Measurements from ENCODE around the gene KIAA0319L.

KIAA0319L gene

DNA sequence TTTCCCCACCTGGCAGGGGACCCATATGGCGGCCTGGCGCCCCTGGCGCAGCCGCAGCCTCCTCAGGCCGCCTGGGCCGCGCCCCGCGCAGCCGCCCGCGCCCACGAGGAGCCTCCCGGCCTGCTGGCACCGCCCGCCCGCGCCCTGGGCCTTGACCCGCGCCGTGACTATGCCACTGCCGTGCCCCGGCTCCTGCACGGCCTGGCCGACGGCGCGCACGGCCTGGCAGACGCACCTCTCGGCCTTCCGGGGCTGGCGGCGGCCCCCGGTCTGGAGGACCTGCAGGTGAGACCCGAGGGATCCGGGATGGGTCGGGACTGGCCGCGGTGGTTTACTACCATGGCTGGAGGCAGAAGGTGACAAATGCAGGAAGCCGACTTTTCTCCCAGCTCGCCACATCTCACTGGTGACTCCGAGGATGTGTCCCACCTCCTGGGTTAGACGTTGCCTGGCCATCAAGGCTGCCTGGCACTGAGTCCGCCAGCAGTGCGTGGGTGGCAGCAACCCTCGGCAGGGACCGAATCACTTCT is 17.0 kb upstream of the KIAA0319L start:
- H3K27ac ChIP-seq: no peak overlapping the region
- no peak for TF ChIP-seq CTCF (IDR thresholded peaks at IDR 0.05)
- peak; percentile 62 for DNase-seq (ENCODE audit: low spot score)
- H3K4me3 ChIP-seq: peak overlapping the region; percentile 76

GRCh38 chr1:35573198-35574124 is 16.3 kb upstream of the KIAA0319L start, which contains the start of gene TFAP2E:
TSS of gene TFAP2E (plus strand) at chr1:35573314. CDS start at chr1:35573578, 264 bp downstream.
- DNase-seq (ENCODE audit: low spot score): peak; percentile 69
- Histone ChIP-seq H3K27ac (no peak within 1 kb of the TSS), H3K4me3 (peak within 1 kb of the TSS; percentile 76)
- TF ChIP-seq CTCF (IDR thresholded peaks at IDR 0.05): no peak

DNA sequence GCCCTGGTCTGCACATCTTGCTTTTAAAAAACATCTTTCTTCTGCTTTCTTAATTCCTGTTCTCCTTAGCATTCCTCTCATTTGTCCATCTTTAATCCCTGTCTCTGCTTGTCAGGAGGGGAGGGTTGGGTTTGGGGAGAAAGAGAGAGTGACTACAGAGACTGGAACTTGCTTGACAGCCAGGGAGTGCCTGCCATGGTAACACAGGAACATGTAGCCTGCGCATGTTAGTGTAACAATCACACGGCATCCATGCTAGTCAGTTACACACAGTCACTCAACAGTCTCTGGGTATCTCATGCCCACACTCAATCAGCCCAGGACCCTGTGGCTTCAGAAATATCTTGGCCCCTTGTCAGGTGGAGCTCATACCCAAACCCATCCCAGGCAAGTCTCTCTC is 15.1 kb upstream of the KIAA0319L start:
- DNase-seq (ENCODE audit: low spot score): no peak
- no peak overlapping the region for H3K4me3 ChIP-seq
- no peak overlapping the region for H3K27ac ChIP-seq
- no peak for TF ChIP-seq CTCF (IDR thresholded peaks at IDR 0.05)

GRCh38 chr1:35571263-35571662 is 14.1 kb upstream of the KIAA0319L start:
- H3K4me3 ChIP-seq: no peak overlapping the region
- no peak overlapping the region for H3K27ac ChIP-seq
- no peak for DNase-seq (ENCODE audit: low spot score)
- no peak for TF ChIP-seq CTCF (IDR thresholded peaks at IDR 0.05)

- no peak for DNase-seq (ENCODE audit: low spot score)
- no peak overlapping the region for H3K27ac ChIP-seq
- H3K4me3 ChIP-seq: no peak overlapping the region
- TF ChIP-seq CTCF (IDR thresholded peaks at IDR 0.05): no peak
Measured at GRCh38 chr1:35570589-35571137, 13.5 kb upstream of the KIAA0319L start.

GRCh38 chr1:35569936-35570335 is 12.7 kb upstream of the KIAA0319L start:
- Histone ChIP-seq H3K27ac (no peak overlapping the region), H3K4me3 (no peak overlapping the region)
- no peak for TF ChIP-seq CTCF (IDR thresholded peaks at IDR 0.05)
- no peak for DNase-seq (ENCODE audit: low spot score)

All from coronary artery (tissue), 2 donors.